Uterus (tissue), 4 donors: ENCODE measurements around the gene CDHR4. TPM values are rescaled to one million over a fixed set of nuclear protein-coding genes. Genes with fewer than 3 reads are reported as not detected.

ENCODE experiments used
- DNase-seq, 2 donors: peaks; one replicate each; pipeline ENCODE4 v3.0.0-alpha.2; 2019 to 2020
- H3K27ac ChIP-seq, 2 donors: fragments of 200-600 bp; sonication (generic); 1 replicate in 1 of 2; 2 replicates in 1 of 2; pipeline ENCODE4 v1.5.1; 2016 to 2018
- H3K27me3 ChIP-seq, 2 donors: fragments of 200-600 bp; sonication (generic); one replicate each; pipeline ENCODE4 v1.5.1; 2018 to 2019; ENCODE audit warnings: control low read depth in 1 of 2
- H3K36me3 ChIP-seq, 2 donors: fragments of 200-600 bp; sonication (generic); one replicate each; pipeline ENCODE4 v1.5.1; 2019; ENCODE audit warnings: control low read depth in 1 of 2
- H3K4me1 ChIP-seq, 2 donors: fragments of 200-600 bp; sonication (generic); one replicate each; pipeline ENCODE4 v1.5.1; 2018 to 2019; ENCODE audit warnings: control low read depth in 1 of 2
- H3K4me3 ChIP-seq, 2 donors: fragments of 200-600 bp; sonication (generic); 1 replicate in 1 of 2; 2 replicates in 1 of 2; pipeline ENCODE4 v1.5.1; 2018 to 2019; ENCODE audit warnings: mild to moderate bottlenecking in 1 of 2
- H3K9me3 ChIP-seq, 2 donors: fragments of 200-600 bp; sonication (generic); one replicate each; pipeline ENCODE4 v1.5.1; 2019; ENCODE audit warnings: control low read depth in 1 of 2
- CTCF ChIP-seq, 4 experiments: fragments of 200-600 bp in 2 of 4; fragments of 450-650 bp in 2 of 4; sonication (generic) in 2 of 4; IDR thresholded peaks; one replicate each; pipeline ENCODE4 v1.5.1; 2016 to 2019; ENCODE audit warnings: antibody characterized with exemption in 4 of 4, mild to moderate bottlenecking in 2 of 4, moderate library complexity in 1 of 4
- POLR2A ChIP-seq, 2 donors: fragments of 450-650 bp; IDR thresholded peaks; one replicate each; pipeline ENCODE4 v1.6.1; 2016; ENCODE audit warnings: antibody characterized with exemption in 2 of 2, mild to moderate bottlenecking in 1 of 2, moderate library complexity in 1 of 2
- intact Hi-C: fragments of 100-400 bp; cut with DNase I; formaldehyde crosslinking; loops from one replicate; pipeline ENCODE4 v1.15.1; 2023; ENCODE audit warnings: low total_unique reads
- total RNA-seq, 4 donors: library from RNA; depleted of rRNA in 3 of 4; stranded (reverse); fragments of >200 nt in 3 of 4; gene quantifications; one replicate each; pipeline versions ENCODE4 v1.1.0 to v1.2.4, GENCODE V29; 2014 to 2023
- donor health status: DM: yes; HTN: yes; CAD: no.

CDHR4 gene
- total RNA-seq, 4 donors from 2014 or later: 0.41 to 1.6 TPM; not detected in 2

GRCh38 chr3:49791571-49791970 is 8.1 kb downstream of the CDHR4 start:
- Histone ChIP-seq H3K27me3 (no peaks in the 10 kb centered on the region), H3K4me3 (no peak overlapping the region), H3K27ac (no peak overlapping the region), H3K9me3 (no peaks in the 10 kb centered on the region), H3K4me1 (no peaks in the 10 kb centered on the region), H3K36me3 (no peaks in the 10 kb centered on the region)
- no peak for TF ChIP-seq POLR2A (IDR thresholded peaks at IDR 0.05)
- no peak for TF ChIP-seq CTCF (IDR thresholded peaks at IDR 0.05)
- DNase-seq: no peak
- intact Hi-C loops: no loop called here

GRCh38 chr3:49790626-49791411 is 8.9 kb downstream of the CDHR4 start:
- no peak for DNase-seq
- H3K36me3 ChIP-seq: no peaks in the 10 kb centered on the region
- no peak overlapping the region for H3K4me3 ChIP-seq
- H3K4me1 ChIP-seq: no peaks in the 10 kb centered on the region
- H3K27ac ChIP-seq: no peak overlapping the region
- TF ChIP-seq CTCF (IDR thresholded peaks at IDR 0.05) (no peak), POLR2A (IDR thresholded peaks at IDR 0.05) (no peak)
- intact Hi-C loops: no loop called here
- H3K27me3 ChIP-seq: no peaks in the 10 kb centered on the region
- no peaks in the 10 kb centered on the region for H3K9me3 ChIP-seq

GRCh38 chr3:49788056-49788455 is 11.6 kb downstream of the CDHR4 start:
- Histone ChIP-seq H3K4me3 (no peak overlapping the region), H3K4me1 (peaks cover 0 to 10% of the 10 kb centered on the region in 2 donors), H3K27ac (no peak overlapping the region), H3K36me3 (no peaks in the 10 kb centered on the region), H3K9me3 (no peaks in the 10 kb centered on the region), H3K27me3 (no peaks in the 10 kb centered on the region)
- no peak for DNase-seq
- intact Hi-C loops: no loop called here
- no peak for TF ChIP-seq POLR2A (IDR thresholded peaks at IDR 0.05)
- TF ChIP-seq CTCF (IDR thresholded peaks at IDR 0.05): no peak

GRCh38 chr3:49787536-49787935 is 12.1 kb downstream of the CDHR4 start:
- intact Hi-C loops: no loop called here
- H3K9me3 ChIP-seq: no peaks in the 10 kb centered on the region
- TF ChIP-seq POLR2A (IDR thresholded peaks at IDR 0.05) (no peak), CTCF (IDR thresholded peaks at IDR 0.05) (no peak)
- H3K27me3 ChIP-seq: no peaks in the 10 kb centered on the region
- H3K36me3 ChIP-seq: no peaks in the 10 kb centered on the region
- peaks cover 0 to 10% of the 10 kb centered on the region in 2 donors for H3K4me1 ChIP-seq
- peak overlapping the region; percentile 98 for H3K27ac ChIP-seq
- no peak overlapping the region for H3K4me3 ChIP-seq
- no peak for DNase-seq

- intact Hi-C loops: no loop called here
- DNase-seq: no peak
- H3K9me3 ChIP-seq: no peaks in the 10 kb centered on the region
- peaks cover 0 to 10% of the 10 kb centered on the region in 2 donors for H3K4me1 ChIP-seq
- TF ChIP-seq POLR2A (IDR thresholded peaks at IDR 0.05) (no peak), CTCF (IDR thresholded peaks at IDR 0.05) (no peak)
- peak overlapping the region; percentile 32 to 95 for H3K4me3 ChIP-seq
- H3K27me3 ChIP-seq: no peaks in the 10 kb centered on the region
- H3K27ac ChIP-seq: peak overlapping the region; percentile 98
- no peaks in the 10 kb centered on the region for H3K36me3 ChIP-seq
Measured at GRCh38 chr3:49787182-49787464, 12.6 kb downstream of the CDHR4 start.
